Measurements from ENCODE around the gene PTPRG.

PTPRG gene

DNA sequence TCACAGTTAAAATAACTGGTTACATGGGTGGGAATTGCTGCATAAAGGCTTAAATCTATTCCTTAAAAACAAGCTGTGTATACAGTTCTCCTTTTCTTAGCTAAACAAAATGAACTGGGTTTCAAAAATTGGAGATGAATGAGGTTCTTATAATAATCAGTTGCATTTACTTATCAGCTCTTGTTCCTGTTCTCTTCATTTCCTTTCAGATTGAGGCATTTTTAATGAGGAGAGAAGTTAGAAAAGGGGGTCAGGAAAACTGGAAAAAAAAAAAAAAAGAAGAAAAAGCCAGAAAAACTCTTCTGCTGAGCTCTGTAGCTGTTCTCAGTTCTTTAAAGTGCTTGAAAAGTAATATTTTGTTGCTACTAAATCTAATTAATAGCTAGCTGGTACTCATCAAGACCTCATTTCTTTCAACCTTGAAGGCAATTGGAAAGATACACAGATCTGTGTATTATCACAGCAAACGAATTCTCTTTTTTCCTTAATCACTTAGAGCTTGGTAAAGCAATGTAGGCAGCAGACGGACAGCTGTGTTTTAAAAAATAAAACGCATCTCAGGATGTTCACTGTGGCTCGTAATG is 32.2 kb downstream of the PTPRG start:
- DNase-seq, result no peak

DNA sequence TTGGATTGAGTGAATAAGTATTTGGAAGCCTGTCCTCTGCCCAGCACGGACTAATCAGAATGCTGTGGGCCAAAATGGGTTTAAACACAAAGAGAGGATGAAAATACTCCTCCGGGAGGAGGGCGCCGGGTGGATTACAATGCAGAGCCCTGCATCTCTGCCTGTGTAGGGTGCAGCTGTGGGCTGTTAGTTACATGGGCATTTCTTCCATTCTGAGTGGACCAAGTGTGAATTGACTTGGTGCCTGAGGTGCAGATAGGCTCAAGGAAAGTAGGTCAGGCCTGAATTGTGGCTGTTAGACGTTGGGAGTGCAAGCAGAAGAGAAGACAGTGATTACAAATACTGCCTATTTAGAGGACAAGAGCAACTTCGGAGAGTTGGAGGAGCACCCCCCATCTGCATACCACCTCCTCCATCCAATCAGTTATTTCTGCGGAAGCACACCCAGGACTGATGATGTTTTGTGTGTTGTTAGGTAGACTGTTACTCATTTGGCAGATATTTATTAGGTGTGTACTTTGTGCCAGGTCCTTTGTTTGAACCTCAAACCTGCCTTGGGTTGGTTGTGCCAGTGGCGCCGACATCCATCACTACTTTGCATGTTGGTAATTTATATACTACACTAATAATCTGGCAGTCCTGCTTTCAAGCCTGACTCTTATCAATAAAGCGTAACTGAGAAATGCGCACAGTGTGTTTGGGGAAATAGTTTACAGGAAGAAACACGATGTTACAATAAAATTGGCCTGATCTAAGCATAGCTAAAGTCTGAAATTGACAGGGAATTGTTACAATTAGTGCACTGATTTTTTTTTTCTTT is 33.0 kb downstream of the PTPRG start:
- DNase-seq, result no peak

DNA sequence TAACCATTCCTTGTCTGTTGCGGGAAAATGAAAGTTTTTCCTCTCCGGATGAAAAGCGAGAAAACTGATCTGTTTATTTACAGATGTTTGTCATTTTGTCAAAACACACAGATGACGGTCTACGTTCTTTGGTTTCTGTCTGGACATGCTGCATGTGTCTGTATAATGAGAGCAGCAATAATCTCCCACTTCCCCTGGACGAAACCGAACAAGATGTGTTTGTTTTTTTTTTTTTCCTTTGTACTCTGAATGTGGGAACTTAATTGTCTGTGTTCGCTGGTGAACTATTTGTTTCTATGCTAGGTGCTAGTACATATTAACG is 33.6 kb downstream of the PTPRG start:
- no peak for DNase-seq

DNA sequence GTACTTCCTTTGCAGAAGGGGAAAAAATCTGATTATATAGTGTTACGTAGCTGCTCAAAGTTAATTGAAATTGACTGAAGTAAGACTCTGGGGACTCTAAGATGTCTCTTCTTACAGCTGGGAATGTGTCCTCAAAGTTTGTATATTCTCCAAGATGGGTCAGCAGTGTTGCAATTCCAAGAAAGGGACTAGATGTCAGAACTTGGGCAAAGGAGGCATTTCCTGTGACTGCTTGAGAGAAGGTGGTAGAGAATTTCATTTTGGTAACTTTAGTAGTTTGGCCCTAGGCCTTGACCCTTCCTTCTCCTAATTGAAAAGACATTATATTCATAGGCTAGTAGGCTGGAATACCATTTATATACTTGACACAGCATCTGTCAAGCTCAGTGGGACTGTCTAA is 33.9 kb downstream of the PTPRG start:
- no peak for DNase-seq

DNA sequence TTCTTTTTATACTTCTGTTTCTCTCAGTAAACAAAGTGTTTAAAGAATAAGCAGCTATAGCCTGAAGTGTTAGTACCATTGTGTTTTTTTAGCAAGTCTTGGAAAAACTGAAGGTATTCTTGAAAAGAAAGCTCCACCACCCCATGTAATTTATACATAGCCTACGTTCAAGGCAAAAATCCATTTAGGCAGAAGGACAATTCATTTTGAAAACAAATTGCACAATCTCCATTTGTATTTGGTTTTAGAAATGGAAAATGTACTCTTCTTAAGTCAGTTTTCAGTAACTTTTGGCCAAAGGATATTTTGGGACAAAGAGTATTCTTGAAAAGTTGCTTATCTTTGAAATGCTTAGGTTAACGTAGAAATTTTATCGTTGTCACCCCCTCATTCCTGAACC is 34.5 kb downstream of the PTPRG start:
- DNase-seq, result no peak

DNA sequence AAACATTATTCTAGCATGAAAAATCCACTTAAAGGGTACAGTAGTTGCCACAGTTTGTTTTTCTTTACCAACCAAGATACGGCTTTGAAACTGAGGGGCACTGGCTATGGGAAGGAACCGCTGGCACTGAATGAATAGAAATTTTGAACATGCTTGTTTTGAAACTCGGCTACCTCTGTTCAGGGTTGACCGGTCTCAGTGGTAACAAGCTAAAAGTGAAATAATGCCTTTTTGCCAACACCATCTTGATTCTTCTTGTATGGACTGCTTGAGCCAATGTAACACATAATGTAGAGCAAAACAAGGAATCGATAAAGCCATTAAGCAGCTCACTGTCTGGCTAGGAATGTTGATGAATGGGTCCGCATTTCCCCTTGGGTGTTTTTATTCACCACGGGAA is 36.5 kb downstream of the PTPRG start:
- no peak for DNase-seq

DNA sequence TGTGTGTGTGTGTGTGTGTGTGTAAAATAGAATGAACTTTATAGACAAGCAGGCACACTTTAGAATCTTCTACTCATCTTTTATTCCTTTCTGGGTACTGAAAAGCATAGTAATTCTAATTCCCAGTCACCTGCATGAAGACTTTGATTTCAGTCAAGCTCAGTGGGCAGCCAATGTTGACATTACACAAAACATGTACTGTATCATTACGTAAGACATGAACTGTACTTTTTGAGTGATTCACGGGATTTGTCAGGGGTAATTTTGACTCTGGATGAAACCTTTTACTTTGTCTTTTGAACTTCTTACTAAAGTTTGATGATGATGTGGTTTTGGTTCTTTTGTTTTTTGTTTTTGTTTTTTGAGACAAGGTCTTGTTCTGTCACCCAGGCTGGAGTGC is 38.8 kb downstream of the PTPRG start:
- DNase-seq, result no peak

DNA sequence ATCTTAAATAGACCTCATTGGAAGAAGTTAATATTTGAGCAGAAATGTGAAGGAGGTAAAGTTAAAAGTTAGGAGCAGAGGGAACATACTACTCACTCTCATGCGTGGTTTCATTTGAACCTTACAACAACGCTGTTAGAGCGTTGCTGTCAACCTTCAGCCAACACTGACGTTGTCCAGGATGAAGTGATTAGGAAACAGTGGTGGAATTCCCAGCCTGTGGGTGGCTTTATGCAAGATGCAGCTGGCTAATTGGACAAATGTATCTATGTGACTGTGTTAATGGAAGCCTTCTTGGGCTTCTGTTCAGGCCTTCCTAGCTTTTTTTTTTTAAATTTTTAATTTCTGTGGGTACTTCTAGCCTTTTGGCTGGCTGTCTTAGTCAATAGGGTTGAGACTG is 40.5 kb downstream of the PTPRG start:
- DNase-seq, result no peak

DNA sequence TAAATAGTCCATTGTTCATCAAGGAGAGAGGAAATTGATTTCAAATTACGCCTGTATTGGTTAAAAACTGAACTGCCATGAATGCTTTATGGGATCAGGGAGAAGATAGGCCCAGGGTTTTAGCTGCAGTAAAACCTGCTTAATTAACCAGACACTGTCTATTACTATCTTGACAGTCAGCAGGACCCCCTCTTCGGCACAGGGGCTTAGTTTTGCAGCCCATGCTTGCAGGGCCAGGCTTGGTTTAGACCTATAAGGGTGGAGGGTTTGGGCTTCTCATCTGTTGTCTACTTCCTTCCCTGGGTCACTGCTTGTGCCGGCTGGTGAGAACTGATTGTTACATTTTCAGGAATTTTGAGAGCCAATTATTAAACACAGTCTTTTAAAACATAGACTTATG is 41.1 kb downstream of the PTPRG start:
- no peak for DNase-seq

DNA sequence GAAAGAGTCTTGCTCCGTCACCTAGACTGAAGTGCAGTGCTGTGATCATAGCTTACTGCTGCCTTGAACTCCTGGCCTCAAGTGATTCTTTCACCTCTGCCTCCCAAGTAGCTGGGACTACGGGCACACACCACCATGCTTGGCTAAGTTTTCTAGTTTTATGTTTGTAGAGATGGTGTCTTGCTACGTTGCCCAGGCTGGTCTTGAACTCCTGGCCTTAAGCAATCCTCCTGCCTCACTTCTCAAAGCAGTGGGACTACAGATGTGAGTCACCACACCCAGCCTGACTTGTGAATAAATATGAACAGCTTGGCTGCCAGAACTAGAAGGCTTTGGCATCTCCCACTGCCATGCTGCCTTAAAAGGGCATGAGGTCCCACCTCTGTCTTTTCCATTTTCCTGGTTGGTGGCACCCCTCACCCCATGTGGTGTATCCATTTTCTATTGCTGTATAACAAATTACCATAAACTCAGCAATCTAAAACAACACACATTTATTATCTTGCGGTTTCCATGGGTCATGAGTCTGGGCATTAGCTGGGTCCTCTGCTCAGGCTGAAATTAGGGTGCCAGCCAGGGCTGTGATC is 44.3 kb downstream of the PTPRG start:
- DNase-seq, result no peak

DNA sequence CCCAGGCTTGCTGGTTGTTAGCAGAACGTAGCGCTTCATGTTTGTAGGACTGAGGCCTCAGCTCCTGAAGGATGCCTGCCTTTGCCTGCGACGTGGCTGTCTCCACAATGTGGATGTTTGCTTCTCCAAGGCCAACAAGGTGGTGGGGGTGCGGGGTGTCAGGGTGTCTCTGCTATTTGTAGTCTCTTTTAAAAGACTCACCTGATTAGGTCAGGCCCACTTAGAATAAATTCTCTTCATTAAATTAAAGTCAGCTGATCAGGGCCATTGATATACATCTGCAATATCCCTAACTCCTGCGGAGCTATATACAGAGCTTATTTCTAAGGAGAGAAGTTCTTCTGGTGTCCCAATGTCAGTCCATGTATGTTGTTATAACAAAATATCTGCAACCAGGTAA is 44.8 kb downstream of the PTPRG start:
- no peak for DNase-seq

DNA sequence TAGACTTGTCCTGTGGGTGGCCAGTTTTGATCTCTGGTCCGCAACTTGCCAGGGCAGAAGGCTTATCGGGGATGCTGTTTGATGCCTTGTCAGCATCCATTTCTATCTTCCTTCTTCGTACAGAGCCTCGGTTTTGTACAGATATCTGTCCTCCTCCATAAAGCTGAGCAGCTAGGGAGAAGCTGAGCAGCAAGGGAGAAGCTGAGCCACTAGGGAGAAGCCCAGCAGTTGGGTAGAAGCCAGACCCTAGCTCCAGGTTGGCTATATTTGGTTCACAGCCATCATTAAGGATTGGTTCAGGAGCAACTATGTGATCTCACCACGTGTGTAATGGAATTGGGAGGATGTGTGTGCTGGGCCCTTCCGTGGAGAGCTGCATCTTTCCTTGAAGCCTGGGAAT is 46.7 kb downstream of the PTPRG start:
- no peak for DNase-seq

DNA sequence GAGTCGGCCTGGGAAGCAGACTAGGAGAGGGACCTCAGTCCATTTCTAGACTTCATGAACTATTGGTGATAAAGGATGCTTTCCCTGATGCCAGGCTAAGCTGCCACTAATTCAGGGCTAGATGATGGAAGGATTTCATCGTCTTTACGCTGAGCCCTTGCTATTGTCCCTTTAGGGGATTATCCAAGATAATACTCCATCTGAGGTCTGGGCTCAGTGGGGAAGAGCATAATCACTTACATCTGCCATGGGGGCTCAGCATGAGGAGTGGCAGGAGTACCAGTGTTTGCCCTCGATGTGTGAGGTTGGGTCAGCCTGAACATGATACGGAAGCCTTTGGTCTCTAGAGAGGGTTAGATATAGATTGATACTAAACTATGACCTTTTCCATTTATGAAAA is 47.3 kb downstream of the PTPRG start:
- no peak for DNase-seq

DNA sequence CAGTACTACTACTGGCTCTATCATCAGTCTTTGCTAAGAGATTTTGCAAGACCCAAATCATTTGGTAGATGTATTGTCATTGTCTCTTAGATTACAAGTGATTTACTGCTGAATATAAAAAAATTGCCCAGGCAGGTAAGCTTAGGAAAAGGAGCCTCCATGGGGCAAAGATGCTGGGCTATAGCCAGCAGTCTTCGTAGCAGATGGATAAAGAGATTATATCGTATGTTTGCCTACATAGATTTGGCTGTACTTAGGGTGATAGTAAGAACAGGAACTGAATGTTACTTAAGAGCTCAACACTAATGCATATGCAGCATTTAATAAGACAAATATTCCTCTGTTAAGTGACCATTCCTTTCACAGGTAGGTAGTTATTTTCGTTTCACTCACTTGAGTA is 48.9 kb downstream of the PTPRG start:
- no peak for DNase-seq

DNA sequence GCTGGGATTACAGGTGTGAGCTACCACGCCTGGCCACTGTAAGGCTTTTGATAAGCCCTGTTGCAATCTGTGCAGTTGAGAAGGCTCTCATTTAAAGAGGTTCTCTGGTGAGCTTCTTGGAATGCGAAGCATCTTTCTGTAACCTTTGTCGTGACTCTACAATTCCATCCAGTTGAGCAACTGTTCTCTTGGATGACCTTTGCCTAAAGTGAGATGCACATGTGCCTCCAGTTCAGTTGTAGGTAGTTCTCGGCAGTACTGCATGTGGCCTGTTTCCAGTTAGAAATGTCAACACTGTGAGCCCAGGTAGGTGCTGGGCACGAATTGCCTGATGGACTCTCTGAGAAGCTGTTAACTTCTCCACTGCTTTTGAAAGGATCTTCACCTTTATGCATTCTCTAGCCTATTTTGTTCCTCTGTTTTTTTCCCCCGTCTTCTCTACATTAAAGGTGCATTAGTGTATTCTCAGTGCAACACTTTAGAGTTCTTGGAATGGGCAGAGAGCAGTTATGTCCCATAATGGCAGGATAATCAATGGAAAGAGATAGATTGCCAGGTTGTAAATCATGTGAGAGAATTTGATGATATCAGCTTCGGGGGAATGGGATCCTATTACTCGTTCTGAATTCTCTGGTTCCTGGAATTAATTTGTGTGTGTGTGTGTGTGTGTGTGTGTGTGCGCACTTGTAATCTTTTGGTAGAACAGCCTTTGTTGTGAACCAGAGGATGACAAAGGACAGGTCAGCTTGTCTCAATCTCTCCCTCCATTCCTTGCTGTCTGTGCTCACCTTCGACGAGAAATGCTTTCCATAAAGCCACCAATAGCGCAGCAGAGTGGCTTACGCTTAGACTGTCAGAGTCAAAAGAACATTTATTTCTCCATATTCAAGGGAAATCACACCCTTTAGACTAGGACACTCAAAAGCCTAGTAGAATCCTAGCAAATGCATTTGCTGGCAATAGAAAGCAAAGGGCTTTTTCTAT is 51.1 kb downstream of the PTPRG start:
- no peak for DNase-seq

DNA sequence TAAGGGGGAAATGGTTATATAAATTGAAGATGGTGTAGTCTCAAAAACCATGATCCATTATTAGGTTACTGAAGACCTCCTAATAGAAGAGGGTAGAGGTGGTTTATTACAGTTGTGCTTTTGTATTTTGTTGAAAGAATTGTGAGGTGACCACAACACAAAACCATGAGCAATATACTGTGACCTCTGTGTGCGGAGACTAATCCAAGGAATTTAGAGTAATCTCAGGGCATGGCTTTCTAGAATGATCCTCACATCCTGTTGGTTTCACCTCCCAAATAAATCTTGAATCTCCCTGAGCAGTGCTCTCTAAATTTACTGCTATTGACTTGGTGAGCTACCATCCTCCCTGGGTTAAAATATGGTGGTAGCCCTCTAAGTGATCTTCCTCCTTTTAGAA is 52.3 kb downstream of the PTPRG start:
- no peak for DNase-seq

DNA sequence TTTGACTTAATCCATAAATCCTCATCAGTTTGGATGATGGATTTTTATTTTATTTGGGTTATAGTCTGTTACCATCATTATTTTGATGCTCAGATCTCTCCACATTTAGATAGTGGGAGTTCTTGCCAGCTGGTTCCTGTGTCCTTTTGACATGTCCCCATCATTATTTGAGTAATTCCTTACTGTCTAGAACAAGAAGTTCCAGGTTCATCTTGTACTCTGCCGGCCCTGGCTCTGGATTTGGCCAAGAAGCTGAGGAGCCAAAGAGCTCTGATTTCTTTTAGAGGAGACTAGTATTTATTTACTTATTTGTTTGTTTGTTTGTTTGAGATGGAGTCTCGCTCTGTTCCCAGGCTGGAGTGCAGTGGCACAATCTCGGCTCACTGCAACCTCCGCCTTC is 54.3 kb downstream of the PTPRG start:
- DNase-seq, result no peak

DNA sequence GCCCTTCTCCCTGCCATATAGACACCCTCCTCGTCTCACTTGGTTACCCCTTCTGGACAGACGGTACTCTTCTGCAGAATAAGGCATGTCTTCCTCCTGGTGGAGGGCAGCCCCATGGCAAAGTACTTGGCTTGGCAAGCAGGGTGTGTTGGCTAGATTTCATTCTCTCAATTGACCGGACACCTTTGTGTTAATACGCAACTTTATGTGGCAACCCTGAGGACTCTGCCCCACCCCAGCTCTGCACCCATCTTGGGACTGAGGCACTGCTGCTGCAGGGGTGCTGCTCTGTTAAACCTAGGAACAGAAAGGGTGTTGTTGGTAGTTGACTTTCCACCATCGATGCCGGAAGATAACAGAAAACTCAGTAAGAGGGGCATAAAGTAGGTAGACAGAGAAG is 55.2 kb downstream of the PTPRG start:
- DNase-seq, result no peak

DNA sequence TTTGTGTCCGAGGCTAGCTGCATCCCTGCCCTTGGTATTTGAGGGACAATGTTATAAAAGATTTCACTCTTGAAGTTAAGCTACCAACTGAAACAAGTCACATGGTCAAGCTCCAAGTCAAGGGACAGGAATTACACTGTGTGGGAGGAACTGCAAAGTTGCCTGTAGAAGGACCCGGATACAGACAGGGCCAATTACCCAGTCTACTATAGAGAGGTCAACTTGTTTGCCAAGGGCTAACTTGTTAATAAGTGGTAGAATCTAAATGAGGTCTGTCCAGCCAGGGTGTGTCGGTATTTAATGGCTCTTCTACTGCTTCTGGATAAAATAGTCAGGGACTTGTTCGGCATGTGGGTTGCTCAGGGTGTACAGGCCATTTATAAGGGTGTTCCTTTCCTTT is 55.7 kb downstream of the PTPRG start:
- no peak for DNase-seq

DNA sequence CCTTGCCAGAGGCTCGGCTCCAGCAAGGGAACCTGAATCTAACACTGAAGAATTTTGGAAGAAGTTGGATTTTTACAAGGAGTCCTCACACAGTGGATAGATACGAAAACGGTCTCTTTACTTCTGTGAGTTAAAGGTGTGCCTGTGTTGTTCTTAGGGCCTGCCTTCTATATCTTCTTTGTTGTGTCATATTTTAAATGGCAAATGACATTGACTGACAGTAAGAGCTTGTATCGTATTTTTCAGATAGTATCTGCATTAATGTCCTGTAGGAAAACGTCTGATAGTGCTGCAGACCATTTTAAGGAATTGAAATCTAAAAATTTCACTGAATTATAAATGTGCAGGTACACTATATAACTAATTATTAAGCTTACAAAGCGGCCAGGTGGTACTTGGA is 56.3 kb downstream of the PTPRG start:
- no peak for DNase-seq

DNA sequence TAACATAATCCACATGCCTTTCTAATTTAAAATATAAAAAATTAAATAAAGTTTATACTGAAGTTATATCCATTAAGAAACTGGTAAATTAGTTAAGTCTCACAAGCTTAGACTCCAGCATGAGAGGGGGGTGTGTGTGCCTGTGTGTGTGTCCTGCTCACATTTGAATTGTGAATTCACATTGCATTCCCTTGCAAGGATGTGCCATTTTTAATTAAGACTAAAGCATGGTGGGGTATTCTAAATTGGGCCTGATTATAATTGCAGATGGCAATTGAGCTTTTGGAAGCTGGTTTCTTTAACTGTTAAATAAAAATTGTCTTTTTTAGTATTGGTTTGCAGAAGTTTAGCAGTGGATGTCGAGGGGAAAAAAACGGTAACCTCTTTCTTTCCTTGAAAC is 56.9 kb downstream of the PTPRG start:
- DNase-seq, result no peak

DNA sequence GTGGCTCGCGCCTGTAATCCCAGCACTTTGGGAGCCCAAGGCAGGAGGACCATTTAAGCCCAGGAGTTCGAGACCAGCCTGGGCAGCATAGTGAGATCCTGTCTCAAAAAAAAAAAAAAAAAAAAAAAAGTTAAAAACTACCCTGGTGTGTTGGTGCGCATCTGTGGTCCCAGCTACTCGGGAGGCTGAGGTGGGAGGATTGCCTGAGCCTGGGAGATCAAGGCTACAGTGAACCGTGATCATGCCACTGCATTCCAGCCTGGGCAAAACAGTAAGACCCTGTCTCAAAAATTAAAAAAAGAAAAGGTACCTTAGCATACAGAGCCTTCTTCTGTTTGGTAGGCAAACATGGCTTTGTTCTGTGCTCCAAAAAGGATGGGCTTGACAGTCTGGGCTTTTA is 57.5 kb downstream of the PTPRG start:
- no peak for DNase-seq

DNA sequence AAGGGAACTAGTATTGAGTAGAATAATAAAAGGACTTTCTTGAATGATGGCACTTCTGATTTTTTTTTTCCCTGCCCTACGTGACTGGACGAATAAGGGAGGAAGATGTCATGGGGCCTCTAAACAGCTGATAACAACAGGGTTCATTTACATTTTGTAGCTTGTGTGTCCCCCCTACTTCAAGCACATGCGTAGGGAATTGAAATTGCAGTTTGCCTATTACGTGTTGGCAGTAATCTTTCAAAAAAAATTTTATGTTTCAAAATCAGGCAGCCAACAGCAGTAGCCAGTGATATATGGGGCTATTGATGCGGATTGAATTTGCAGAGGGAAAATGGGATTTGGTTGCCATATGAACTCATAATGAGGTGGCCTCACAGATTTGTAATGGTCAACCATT is 58.7 kb downstream of the PTPRG start:
- DNase-seq, result no peak

DNA sequence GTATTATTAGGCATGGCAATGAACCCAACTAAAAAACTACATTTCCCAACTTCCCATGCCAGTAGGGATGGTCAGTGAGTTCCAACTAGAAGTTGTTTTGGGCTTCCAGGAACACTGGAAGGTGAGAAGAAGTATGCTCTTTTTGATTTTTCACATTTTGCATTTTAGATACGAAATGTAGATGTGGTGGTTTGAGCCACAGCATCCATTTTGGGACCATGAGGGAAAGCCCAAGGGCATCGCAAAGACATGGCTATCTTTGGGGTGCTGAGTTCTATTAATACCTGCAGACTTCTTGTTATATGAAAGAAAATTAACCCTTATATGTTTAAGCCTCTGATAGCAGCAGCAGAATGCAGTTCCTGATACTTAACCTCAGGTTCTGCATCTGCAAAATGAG is 62.9 kb downstream of the PTPRG start:
- DNase-seq, result no peak
